Stomach smooth muscle (tissue), 2 donors: ENCODE data around the gene JAML.

Experiments
- H3K27ac ChIP-seq: one replicate; pipeline ENCODE4 v1.7.0; 2013; ENCODE audit warnings: mild to moderate bottlenecking, low read length, inconsistent platforms
- H3K27me3 ChIP-seq, 2 donors: one replicate each; pipeline ENCODE4 v1.7.0; 2013; ENCODE audit warnings: low read length in 2 of 2; ENCODE audit not compliant: insufficient read depth in 2 of 2, control insufficient read depth in 1 of 2
- H3K36me3 ChIP-seq, 2 donors: one replicate each; pipeline ENCODE4 v1.7.0; 2013; ENCODE audit warnings: low read length in 2 of 2; ENCODE audit not compliant: control insufficient read depth in 2 of 2, insufficient read depth in 2 of 2
- H3K4me1 ChIP-seq: one replicate; pipeline ENCODE4 v1.7.0; 2013; ENCODE audit warnings: low read length; ENCODE audit not compliant: control insufficient read depth, insufficient read depth
- H3K4me3 ChIP-seq, 2 donors: one replicate each; pipeline ENCODE4 v1.7.0; 2013; ENCODE audit warnings: low read length in 2 of 2
- H3K9ac ChIP-seq, 2 donors: one replicate each; pipeline ENCODE4 v1.7.0; 2013; ENCODE audit warnings: low read length in 2 of 2, mild to moderate bottlenecking in 1 of 2
- H3K9me3 ChIP-seq, 2 donors: one replicate each; pipeline ENCODE4 v1.7.0; 2013; ENCODE audit warnings: low read length in 2 of 2; ENCODE audit not compliant: control insufficient read depth in 2 of 2
- donor health status: healthy.
- donor health status: Pancreatic carcinoma.

Gene JAML

GRCh38 chr11:118172356-118172755 is 52.5 kb downstream of the JAML start:
- Histone ChIP-seq H3K4me3 (no peak overlapping the region), H3K9me3 (no peaks in the 10 kb centered on the region), H3K27ac (no peak overlapping the region), H3K27me3 (peaks cover 0 to 6% of the 10 kb centered on the region in 2 donors), H3K9ac (no peak overlapping the region), H3K36me3 (no peaks in the 10 kb centered on the region), H3K4me1 (peaks cover 33% of the 10 kb centered on the region)

GRCh38 chr11:118171269-118172062 is 53.3 kb downstream of the JAML start:
- Histone ChIP-seq H3K9ac (no peak overlapping the region), H3K27ac (no peak overlapping the region), H3K9me3 (no peaks in the 10 kb centered on the region), H3K27me3 (peaks cover 0 to 6% of the 10 kb centered on the region in 2 donors), H3K4me1 (peaks cover 33% of the 10 kb centered on the region), H3K36me3 (no peaks in the 10 kb centered on the region), H3K4me3 (peak overlapping the region in 1 of 2 donors; percentile 22)

- Histone ChIP-seq H3K27ac (no peak overlapping the region), H3K27me3 (peaks cover 0 to 6% of the 10 kb centered on the region in 2 donors), H3K4me3 (no peak overlapping the region), H3K9ac (no peak overlapping the region), H3K36me3 (no peaks in the 10 kb centered on the region), H3K4me1 (peaks cover 28% of the 10 kb centered on the region), H3K9me3 (no peaks in the 10 kb centered on the region)
These were observed 53.9 kb downstream of the JAML start for GRCh38 chr11:118170882-118171268.

- no peak overlapping the region for H3K4me3 ChIP-seq
- peaks cover 22% of the 10 kb centered on the region for H3K4me1 ChIP-seq
- H3K9me3 ChIP-seq = no peaks in the 10 kb centered on the region
- no peaks in the 10 kb centered on the region for H3K36me3 ChIP-seq
- H3K27ac ChIP-seq = no peak overlapping the region
- H3K27me3 ChIP-seq = peaks cover 0 to 6% of the 10 kb centered on the region in 2 donors
- no peak overlapping the region for H3K9ac ChIP-seq
These were observed 54.6 kb downstream of the JAML start for GRCh38 chr11:118170231-118170630.

- peaks cover 0 to 7% of the 10 kb centered on the region in 2 donors for H3K27me3 ChIP-seq
- H3K36me3 ChIP-seq = no peaks in the 10 kb centered on the region
- H3K4me1 ChIP-seq = peaks cover 16% of the 10 kb centered on the region
- H3K9me3 ChIP-seq = no peaks in the 10 kb centered on the region
- no peak overlapping the region for H3K9ac ChIP-seq
- H3K27ac ChIP-seq = no peak overlapping the region
- H3K4me3 ChIP-seq = no peak overlapping the region
These were observed 55.3 kb downstream of the JAML start for GRCh38 chr11:118169300-118170140.

- H3K27ac ChIP-seq = no peak overlapping the region
- H3K4me3 ChIP-seq = no peak overlapping the region
- no peaks in the 10 kb centered on the region for H3K36me3 ChIP-seq
- no peaks in the 10 kb centered on the region for H3K9me3 ChIP-seq
- peaks cover 16% of the 10 kb centered on the region for H3K4me1 ChIP-seq
- H3K27me3 ChIP-seq = peaks cover 0 to 8% of the 10 kb centered on the region in 2 donors
- H3K9ac ChIP-seq = no peak overlapping the region
These were observed 56.1 kb downstream of the JAML start for GRCh38 chr11:118168751-118169150.

GRCh38 chr11:118168316-118168715 is 56.5 kb downstream of the JAML start:
- Histone ChIP-seq H3K27ac (no peak overlapping the region), H3K27me3 (peaks cover under 1 to 10% of the 10 kb centered on the region in 2 donors)

GRCh38 chr11:118167906-118168305 is 56.9 kb downstream of the JAML start:
- Histone ChIP-seq H3K4me3 (no peak overlapping the region), H3K27me3 (peaks cover 4 to 10% of the 10 kb centered on the region in 2 donors), H3K9ac (no peak overlapping the region), H3K9me3 (no peaks in the 10 kb centered on the region), H3K27ac (no peak overlapping the region), H3K4me1 (peaks cover 16% of the 10 kb centered on the region), H3K36me3 (no peaks in the 10 kb centered on the region)

More at GRCh38 chr11:118168316-118168715, 56.5 kb downstream of the JAML start:
- peaks cover 16% of the 10 kb centered on the region for H3K4me1 ChIP-seq
- no peak overlapping the region for H3K4me3 ChIP-seq
- H3K9me3 ChIP-seq = no peaks in the 10 kb centered on the region
- no peak overlapping the region for H3K9ac ChIP-seq
- H3K36me3 ChIP-seq = no peaks in the 10 kb centered on the region

GRCh38 chr11:118167253-118167652 is 57.6 kb downstream of the JAML start:
- no peaks in the 10 kb centered on the region for H3K36me3 ChIP-seq
- no peak overlapping the region for H3K9ac ChIP-seq
- peaks cover 16% of the 10 kb centered on the region for H3K4me1 ChIP-seq
- H3K9me3 ChIP-seq = no peaks in the 10 kb centered on the region
- H3K4me3 ChIP-seq = no peak overlapping the region
- H3K27me3 ChIP-seq = peaks cover 4 to 12% of the 10 kb centered on the region in 2 donors
- H3K27ac ChIP-seq = no peak overlapping the region

- no peak overlapping the region for H3K27ac ChIP-seq
- no peak overlapping the region for H3K9ac ChIP-seq
- peaks cover 4 to 17% of the 10 kb centered on the region in 2 donors for H3K27me3 ChIP-seq
- no peaks in the 10 kb centered on the region for H3K9me3 ChIP-seq
- no peak overlapping the region for H3K4me3 ChIP-seq
- H3K36me3 ChIP-seq = no peaks in the 10 kb centered on the region
- H3K4me1 ChIP-seq = peaks cover 13% of the 10 kb centered on the region
These were observed 58.2 kb downstream of the JAML start for GRCh38 chr11:118166641-118167040.
